Endodermal cell (in vitro differentiated cells): ENCODE measurements around the gene IQCK. TPM values are rescaled to one million over a fixed set of nuclear protein-coding genes. Genes with fewer than 3 reads are reported as not detected.

Source experiments
- DNase-seq: peaks from one replicate; pipeline ENCODE4 v3.0.0-alpha.2; 2017
- H3K27ac ChIP-seq: 2 replicates; pipeline ENCODE4 v1.5.1; 2013; ENCODE audit warnings: mild to moderate bottlenecking, low read depth, low read length, moderate library complexity
- H3K27me3 ChIP-seq: 2 replicates; pipeline ENCODE4 v1.6.1; 2013; ENCODE audit warnings: mild to moderate bottlenecking, low read length, moderate library complexity; ENCODE audit not compliant: insufficient read depth, control insufficient read depth, poor library complexity, severe bottlenecking
- H3K36me3 ChIP-seq: 2 replicates; pipeline ENCODE4 v1.7.0; 2013; ENCODE audit warnings: mild to moderate bottlenecking, low read length, moderate library complexity; ENCODE audit not compliant: control insufficient read depth, insufficient read depth
- H3K4me1 ChIP-seq: one replicate; pipeline ENCODE4 v1.7.0; 2013; ENCODE audit warnings: low read length; ENCODE audit not compliant: control insufficient read depth, insufficient read depth
- H3K4me3 ChIP-seq: 2 replicates; pipeline ENCODE4 v1.5.1; 2013; ENCODE audit warnings: mild to moderate bottlenecking, low read length, moderate library complexity
- H3K9ac ChIP-seq: 2 replicates; pipeline ENCODE4 v1.6.1; 2013; ENCODE audit warnings: mild to moderate bottlenecking, low read length, moderate library complexity; ENCODE audit not compliant: poor library complexity, severe bottlenecking; ENCODE audit errors: extremely low read depth
- H3K9me3 ChIP-seq: 2 replicates; pipeline ENCODE4 v1.6.1; 2013; ENCODE audit warnings: mild to moderate bottlenecking, low read length, moderate library complexity; ENCODE audit not compliant: control insufficient read depth
- H3K27ac Mint-ChIP-seq: 2 replicates; pipeline ENCODE4 v1.8.0; 2020; ENCODE audit warnings: mixed read lengths
- H3K27me3 Mint-ChIP-seq: 2 replicates; pipeline ENCODE4 v1.8.0; 2021; ENCODE audit warnings: mild to moderate bottlenecking, mixed read lengths; ENCODE audit not compliant: insufficient read depth
- H3K36me3 Mint-ChIP-seq: 2 replicates; pipeline ENCODE4 v1.8.0; 2020; ENCODE audit warnings: low read depth, mixed read lengths
- H3K4me1 Mint-ChIP-seq: 2 replicates; pipeline ENCODE4 v1.8.0; 2020; ENCODE audit warnings: mixed read lengths
- H3K4me3 Mint-ChIP-seq: 2 replicates; pipeline ENCODE4 v1.8.0; 2020; ENCODE audit warnings: mild to moderate bottlenecking, moderate library complexity, mixed read lengths
- H3K9me3 Mint-ChIP-seq: 2 replicates; pipeline ENCODE4 v1.8.0; 2020; ENCODE audit warnings: mild to moderate bottlenecking, mixed read lengths
- CTCF ChIP-seq: fragments of 200-600 bp; sonication (generic); conservative IDR thresholded peaks from 2 replicates; pipeline ENCODE4 v1.5.0; 2021; ENCODE audit warnings: antibody characterized with exemption, mild to moderate bottlenecking
- WGBS, 2 experiments: methylation state at CpG; one replicate each; pipeline versions ENCODE4 v1.1.5 to v1.1.7; 2013; ENCODE audit warnings: missing lambda C conversion rate in 2 of 2, mixed read lengths in 1 of 2; ENCODE audit not compliant: insufficient coverage in 1 of 2, insufficient read length in 1 of 2; 5-methylcytosine and 5-hydroxymethylcytosine counted together
- total RNA-seq, 2 donors: library from RNA; stranded (reverse); fragmentation: NEBNext Ultra II Directional in 1 of 2; extraction: Animal tissue kit (Norgen Biotek cat#: 25700) in 1 of 2; gene quantifications; 2 replicates in 1 of 2; 3 replicates in 1 of 2; pipeline ENCODE4 v1.2.1, GENCODE V29; 2021

IQCK gene
- total RNA-seq, 2 donors from 2014 or later: 21.1 to 30.1 TPM

GRCh38 chr16:19698480-19699465 lies 19.3 kb upstream of the IQCK start:
- Histone ChIP-seq H3K4me3 (no peak overlapping the region), H3K36me3 (peaks cover 70% of the 10 kb centered on the region), H3K27me3 (no peaks in the 10 kb centered on the region), H3K4me1 (no peaks in the 10 kb centered on the region), H3K9ac (no peak overlapping the region), H3K9me3 (no peaks in the 10 kb centered on the region), H3K27ac (no peak overlapping the region)
- no peak for TF ChIP-seq CTCF
- Mint-ChIP-seq H3K36me3 (peaks cover 79% of the 10 kb centered on the region), H3K27me3 (no peaks in the 10 kb centered on the region), H3K4me1 (no peaks in the 10 kb centered on the region), H3K27ac (no peak overlapping the region), H3K9me3 (no peaks in the 10 kb centered on the region), H3K4me3 (no peak overlapping the region)
- DNase-seq: no peak
- WGBS, 2 experiments: 95 to 98% methylated on average over 16 to 19 of the region's 19 CpGs

- DNase-seq: no peak
- Histone ChIP-seq H3K4me3 (no peak overlapping the region), H3K27me3 (no peaks in the 10 kb centered on the region), H3K9me3 (no peaks in the 10 kb centered on the region), H3K9ac (no peak overlapping the region), H3K27ac (no peak overlapping the region), H3K4me1 (no peaks in the 10 kb centered on the region), H3K36me3 (peaks cover 70% of the 10 kb centered on the region)
- Mint-ChIP-seq H3K4me3 (no peak overlapping the region), H3K4me1 (no peaks in the 10 kb centered on the region), H3K36me3 (peaks cover 81% of the 10 kb centered on the region), H3K9me3 (no peaks in the 10 kb centered on the region), H3K27ac (no peak overlapping the region), H3K27me3 (no peaks in the 10 kb centered on the region)
- no peak for TF ChIP-seq CTCF
- 95 to 97% methylated on average over 5 to 8 of the region's 8 CpGs for WGBS, 2 experiments
Observed at GRCh38 chr16:19699472-19699871, 18.6 kb upstream of the IQCK start.

GRCh38 chr16:19700319-19700781 lies 17.7 kb upstream of the IQCK start:
- H3K27me3 Mint-ChIP-seq: no peaks in the 10 kb centered on the region
- H3K4me1 Mint-ChIP-seq: no peaks in the 10 kb centered on the region
- H3K4me3 Mint-ChIP-seq: no peak overlapping the region
- H3K27ac Mint-ChIP-seq: peak overlapping the region; percentile 1
- 93 to 95% methylated on average over 5 to 6 of the region's 6 CpGs for WGBS, 2 experiments
- H3K9ac ChIP-seq: no peak overlapping the region
- no peaks in the 10 kb centered on the region for H3K27me3 ChIP-seq
- peaks cover 73% of the 10 kb centered on the region for H3K36me3 ChIP-seq
- no peak for DNase-seq
- H3K27ac ChIP-seq: no peak overlapping the region
- TF ChIP-seq CTCF: no peak
- H3K9me3 Mint-ChIP-seq: no peaks in the 10 kb centered on the region
- no peaks in the 10 kb centered on the region for H3K4me1 ChIP-seq
- no peaks in the 10 kb centered on the region for H3K9me3 ChIP-seq
- peaks cover 84% of the 10 kb centered on the region for H3K36me3 Mint-ChIP-seq
- no peak overlapping the region for H3K4me3 ChIP-seq
